C4-2B (cell line): ENCODE results near the gene NRXN3.

Experiments used
- ZFX ChIP-seq: fragments of 450-650 bp; IDR thresholded peaks from 2 replicates; pipeline ENCODE4 v1.6.1; 2017
- TF ChIP-seq, protein P1 (sequence below): fragments of 450-650 bp; conservative IDR thresholded peaks from 2 replicates; pipeline ENCODE4 v1.5.1; 2017; ENCODE audit warnings: mild to moderate bottlenecking

DNA sequence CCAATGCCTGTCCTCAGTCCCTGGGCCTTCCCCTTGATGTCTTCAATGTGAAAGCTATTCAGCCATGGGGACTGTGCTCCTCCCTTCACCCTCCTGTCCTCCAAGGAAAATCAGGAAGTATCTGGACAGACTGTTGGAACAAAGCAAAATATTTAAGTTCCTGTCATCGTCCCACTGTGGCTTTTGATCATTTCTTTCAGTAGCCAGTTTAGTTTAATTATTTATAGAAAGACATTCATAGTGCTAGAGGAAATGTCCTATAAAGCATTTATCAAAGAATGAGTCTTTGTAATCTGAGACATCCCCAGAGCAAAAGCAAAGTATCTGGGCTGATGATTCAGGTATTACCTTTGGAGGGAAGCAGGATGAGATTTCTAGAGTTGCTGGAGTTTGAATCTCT is 254.1 kb downstream of the NRXN3 start:
- TF ChIP-seq, protein P1, sequence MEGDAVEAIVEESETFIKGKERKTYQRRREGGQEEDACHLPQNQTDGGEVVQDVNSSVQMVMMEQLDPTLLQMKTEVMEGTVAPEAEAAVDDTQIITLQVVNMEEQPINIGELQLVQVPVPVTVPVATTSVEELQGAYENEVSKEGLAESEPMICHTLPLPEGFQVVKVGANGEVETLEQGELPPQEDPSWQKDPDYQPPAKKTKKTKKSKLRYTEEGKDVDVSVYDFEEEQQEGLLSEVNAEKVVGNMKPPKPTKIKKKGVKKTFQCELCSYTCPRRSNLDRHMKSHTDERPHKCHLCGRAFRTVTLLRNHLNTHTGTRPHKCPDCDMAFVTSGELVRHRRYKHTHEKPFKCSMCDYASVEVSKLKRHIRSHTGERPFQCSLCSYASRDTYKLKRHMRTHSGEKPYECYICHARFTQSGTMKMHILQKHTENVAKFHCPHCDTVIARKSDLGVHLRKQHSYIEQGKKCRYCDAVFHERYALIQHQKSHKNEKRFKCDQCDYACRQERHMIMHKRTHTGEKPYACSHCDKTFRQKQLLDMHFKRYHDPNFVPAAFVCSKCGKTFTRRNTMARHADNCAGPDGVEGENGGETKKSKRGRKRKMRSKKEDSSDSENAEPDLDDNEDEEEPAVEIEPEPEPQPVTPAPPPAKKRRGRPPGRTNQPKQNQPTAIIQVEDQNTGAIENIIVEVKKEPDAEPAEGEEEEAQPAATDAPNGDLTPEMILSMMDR = no peak
- no peak for TF ChIP-seq ZFX
